K562 (cell line): ENCODE results near the gene KLHDC10. TPM values are rescaled to one million over a fixed set of nuclear protein-coding genes. Genes with fewer than 3 reads are reported as not detected.

ENCODE experiments used
- E4F1 ChIP-seq: fragments of 250-450 bp; sonication (Bioruptor Pico); IDR thresholded peaks from 2 replicates; pipeline ENCODE4 v1.5.0; 2021; ENCODE audit warnings: mild to moderate bottlenecking, borderline replicate concordance
- ELF2 ChIP-seq: fragments of 250-450 bp; sonication (Bioruptor Pico); IDR thresholded peaks from 2 replicates; pipeline ENCODE4 v1.5.0; 2021; ENCODE audit warnings: mild to moderate bottlenecking
- ELK1 ChIP-seq: sonication (generic); formaldehyde crosslinking; IDR thresholded peaks from 2 replicates; pipeline ENCODE4 v1.8.1; 2022; ENCODE audit warnings: missing genetic modification reagents
- HOXB6 ChIP-seq: fragments of 250-450 bp; sonication (Bioruptor Pico); IDR thresholded peaks from 2 replicates; pipeline ENCODE4 v1.5.1; 2022; ENCODE audit warnings: mild to moderate bottlenecking, borderline replicate concordance
- MGA ChIP-seq: fragments of 450-650 bp; IDR thresholded peaks from 2 replicates; pipeline ENCODE4 v1.6.1; 2016; ENCODE audit warnings: mild to moderate bottlenecking, moderate library complexity
- RB1 ChIP-seq: fragments of 450-650 bp; IDR thresholded peaks from 2 replicates; pipeline ENCODE4 v1.6.1; 2017; ENCODE audit warnings: low read depth, mild to moderate bottlenecking
- ZNF212 ChIP-seq: fragments of 450-650 bp; formaldehyde crosslinking; IDR thresholded peaks from 2 replicates; pipeline ENCODE4 v1.4.0; 2020; ENCODE audit warnings: mild to moderate bottlenecking
- ZNF408 ChIP-seq: fragments of 250-450 bp; sonication (Bioruptor Pico); IDR thresholded peaks from 2 replicates; pipeline ENCODE4 v1.4.0; 2020; ENCODE audit warnings: low read depth, mild to moderate bottlenecking, moderate library complexity
- ZNF512 ChIP-seq: IDR thresholded peaks from 2 replicates; pipeline ENCODE4 v1.6.1; 2016; ENCODE audit warnings: missing genetic modification characterization, missing compliant biosample characterization
- ZNF586 ChIP-seq: fragments of 450-650 bp; formaldehyde crosslinking; conservative IDR thresholded peaks from 2 replicates; pipeline ENCODE4 v1.4.0; 2020; ENCODE audit warnings: mild to moderate bottlenecking, moderate library complexity
- polyA plus RNA-seq, 8 experiments: library from polyadenylated mRNA; depleted of rRNA in 4 of 8; stranded (reverse) in 5 of 8; unstranded in 3 of 8; fragments of >200 nt; fragmentation: Nextera tagmentation in 2 of 8; fragmentation: Illumina TruSeq in 1 of 8; extraction: Ambion mirVana in 2 of 8; extraction: Trizol in 1 of 8; gene quantifications; 2 replicates each; pipeline versions ENCODE4 v1.2.1 to v1.2.3, GENCODE V29; 2011 to 2014; ENCODE audit warnings: inconsistent platforms in 1 of 8, missing spikeins in 1 of 8
- total RNA-seq, 7 experiments: library from RNA; depleted of rRNA in 6 of 7; stranded (reverse); fragments of >200 nt in 6 of 7; fragmentation: Illumina TruSeq in 2 of 7; extraction: Trizol in 2 of 7; gene quantifications; 2 replicates each; pipeline versions ENCODE4 v1.2.1 to v1.2.3, GENCODE V29; 2011 to 2021; ENCODE audit warnings: low replicate concordance in 1 of 7

Gene KLHDC10
- total and polyA plus RNA-seq, 9 of the 15 experiments (the other 6 are each of a cell fraction or from before 2014, with no cell fraction given): 9.8 to 80.5 (median 31.4) TPM

- TF ChIP-seq ELK1 (CRISPR knock-in tag) (no peak), MGA (no peak), ZNF408 (CRISPR knock-in tag) (no peak), E4F1 (CRISPR knock-in tag) (no peak), ZNF586 (CRISPR knock-in tag) (no peak), ZNF212 (no peak), HOXB6 (no peak), ELF2 (CRISPR knock-in tag) (no peak), RB1 (no peak), ZNF512 (tag) (no peak)
Measured at GRCh38 chr7:130131964-130132875, 61.9 kb downstream of the KLHDC10 start (continued).
